CD14-positive monocyte (primary cell): ENCODE results near the gene ORMDL2. TPM values are rescaled to one million over a fixed set of nuclear protein-coding genes. Genes with fewer than 3 reads are reported as not detected.

Experiments used
- DNase-seq, 3 donors: peaks; one replicate each; pipeline ENCODE4 v3.0.0-alpha.2; 2011 to 2022
- H2AFZ ChIP-seq: 2 replicates; pipeline ENCODE4 v1.6.0; 2012; ENCODE audit warnings: mild to moderate bottlenecking, low read depth, low read length, inconsistent platforms; ENCODE audit not compliant: insufficient read depth, poor library complexity, severe bottlenecking
- H3K27ac ChIP-seq, 2 donors: 1 replicate in 1 of 2; 2 replicates in 1 of 2; pipeline ENCODE4 v1.5.1; 2012 to 2013; ENCODE audit warnings: low read length in 2 of 2, control low read depth in 1 of 2, inconsistent platforms in 1 of 2, low read depth in 1 of 2, mild to moderate bottlenecking in 1 of 2
- H3K27me3 ChIP-seq, 2 donors: one replicate each; pipeline versions ENCODE4 v1.6.0 to v1.6.1; 2011 to 2013; ENCODE audit warnings: low read length in 2 of 2; ENCODE audit not compliant: control insufficient read depth in 2 of 2, insufficient read depth in 2 of 2
- H3K36me3 ChIP-seq, 2 donors: replicated peaks in 1 of 2; 1 replicate in 1 of 2; 2 replicates in 1 of 2; pipeline versions ENCODE4 v1.5.1 to v1.6.1; 2012 to 2013; ENCODE audit warnings: low read length in 2 of 2, control low read depth in 1 of 2, inconsistent platforms in 1 of 2, mild to moderate bottlenecking in 1 of 2; ENCODE audit not compliant: insufficient read depth in 2 of 2, control insufficient read depth in 1 of 2
- H3K4me1 ChIP-seq, 2 donors: 1 replicate in 1 of 2; 2 replicates in 1 of 2; pipeline versions ENCODE4 v1.5.1 to v1.6.1; 2012 to 2013; ENCODE audit warnings: low read length in 2 of 2, control low read depth in 1 of 2, inconsistent platforms in 1 of 2, mild to moderate bottlenecking in 1 of 2, moderate library complexity in 1 of 2; ENCODE audit not compliant: insufficient read depth in 2 of 2, control insufficient read depth in 1 of 2
- H3K4me2 ChIP-seq: replicated peaks from 2 replicates; pipeline ENCODE3; 2012; ENCODE audit warnings: low read length, moderate library complexity, mild to moderate bottlenecking; ENCODE audit not compliant: poor library complexity, severe bottlenecking; ENCODE audit errors: extremely low read depth
- H3K4me3 ChIP-seq, 3 experiments: fragments of 200-600 bp in 1 of 3; sonication (generic) in 1 of 3; replicated peaks in 1 of 3; 1 replicate in 2 of 3; 2 replicates in 1 of 3; pipeline ENCODE4 v1.5.1; 2011 to 2013; ENCODE audit warnings: low read length in 3 of 3, mild to moderate bottlenecking in 3 of 3, control low read depth in 2 of 3, low read depth in 2 of 3, inconsistent platforms in 1 of 3, moderate library complexity in 1 of 3
- H3K79me2 ChIP-seq: 2 replicates; pipeline ENCODE4 v1.6.0; 2012; ENCODE audit warnings: mild to moderate bottlenecking, control low read depth, inconsistent platforms, low read length, moderate library complexity; ENCODE audit not compliant: insufficient read depth
- H3K9ac ChIP-seq: 2 replicates; pipeline ENCODE4 v1.6.0; 2017; ENCODE audit warnings: low read length, mild to moderate bottlenecking; ENCODE audit not compliant: insufficient read depth, poor library complexity, severe bottlenecking
- H3K9me3 ChIP-seq, 2 donors: replicated peaks in 1 of 2; 1 replicate in 1 of 2; 2 replicates in 1 of 2; pipeline versions ENCODE4 v1.5.1 to v1.6.1; 2012 to 2013; ENCODE audit warnings: low read length in 2 of 2, control low read depth in 1 of 2; ENCODE audit not compliant: control insufficient read depth in 1 of 2, insufficient read depth in 1 of 2
- H4K20me1 ChIP-seq: 2 replicates; pipeline ENCODE4 v1.6.0; 2012; ENCODE audit warnings: mild to moderate bottlenecking, low read length, control low read depth, moderate library complexity; ENCODE audit not compliant: insufficient read depth
- H3K27ac Mint-ChIP-seq, 7 donors: one replicate each; pipeline ENCODE4 v1.8.0; 2020; ENCODE audit warnings: mild to moderate bottlenecking in 7 of 7, mixed read lengths in 7 of 7, moderate library complexity in 6 of 7, inconsistent platforms in 2 of 7
- H3K27me3 Mint-ChIP-seq, 3 donors: one replicate each; pipeline ENCODE4 v1.8.0; 2021 to 2022; ENCODE audit warnings: low read depth in 3 of 3, mild to moderate bottlenecking in 3 of 3, mixed read lengths in 3 of 3, moderate library complexity in 3 of 3, inconsistent platforms in 1 of 3
- H3K36me3 Mint-ChIP-seq, 2 donors: one replicate each; pipeline ENCODE4 v1.8.0; 2020; ENCODE audit warnings: mixed read lengths in 2 of 2, inconsistent platforms in 1 of 2, mild to moderate bottlenecking in 1 of 2
- H3K4me1 Mint-ChIP-seq: one replicate; pipeline ENCODE4 v1.8.0; 2020; ENCODE audit warnings: mild to moderate bottlenecking, mixed read lengths
- H3K4me3 Mint-ChIP-seq, 2 donors: one replicate each; pipeline ENCODE4 v1.8.0; 2020; ENCODE audit warnings: mild to moderate bottlenecking in 2 of 2, mixed read lengths in 2 of 2, moderate library complexity in 1 of 2
- H3K9me3 Mint-ChIP-seq, 7 donors: one replicate each; pipeline ENCODE4 v1.8.0; 2020 to 2022; ENCODE audit warnings: mixed read lengths in 7 of 7, mild to moderate bottlenecking in 6 of 7, moderate library complexity in 6 of 7, inconsistent platforms in 2 of 7
- CTCF ChIP-seq: fragments of 200-600 bp; IDR thresholded peaks from one replicate; pipeline ENCODE4 v1.8.0; 2022; ENCODE audit warnings: antibody characterized with exemption, mild to moderate bottlenecking
- WGBS: methylation state at CpG from one replicate; pipeline ENCODE4 v1.1.5; 2013; ENCODE audit warnings: missing lambda C conversion rate; ENCODE audit not compliant: insufficient coverage; 5-methylcytosine and 5-hydroxymethylcytosine counted together
- intact Hi-C, 2 donors: fragments of 100-400 bp; cut with micrococcal nuclease; formaldehyde crosslinking; loops; one replicate each; pipeline versions ENCODE4 v1.15.0 to v1.15.1; 2023
- polyA plus RNA-seq, 3 donors: library from polyadenylated mRNA; depleted of rRNA in 1 of 3; unstranded in 2 of 3; stranded (reverse) in 1 of 3; fragments of 300-500 nt in 2 of 3; fragments of >200 nt in 1 of 3; fragmentation: Illumina TruSeq in 2 of 3; gene quantifications; 1 replicate in 2 of 3; 2 replicates in 1 of 3; pipeline ENCODE4 v1.2.3, GENCODE V29; 2012 to 2021

Gene ORMDL2
- polyA plus RNA-seq, 3 donors, result 15.5 to 140 (median 137) TPM

- Histone ChIP-seq H4K20me1 (no peaks in the 10 kb centered on the region), H3K27ac (no peak overlapping the region), H3K4me2 (no peak overlapping the region), H3K4me3 (no peak overlapping the region), H3K9ac (no peak overlapping the region), H3K27me3 (no peaks in the 10 kb centered on the region), H3K9me3 (no peaks in the 10 kb centered on the region), H3K79me2 (no peaks in the 10 kb centered on the region), H3K4me1 (peaks cover 12% of the 10 kb centered on the region in 2 donors), H3K36me3 (no peaks in the 10 kb centered on the region), H2AFZ (no peak overlapping the region)
- intact Hi-C loops, result no loop called here
- H3K36me3 Mint-ChIP-seq, result peaks cover 0 to 3% of the 10 kb centered on the region in 2 donors
- 87% methylated on average over 7 of the region's 11 CpGs for WGBS
- no peak for DNase-seq
- peak overlapping the region in 2 of 7 donors; percentile 66 to 72 for H3K27ac Mint-ChIP-seq
- no peak overlapping the region for H3K4me3 Mint-ChIP-seq
- no peak for TF ChIP-seq CTCF
- H3K27me3 Mint-ChIP-seq, result peaks cover 2 to 5% (median 2%) of the 10 kb centered on the region in 3 donors
- peaks cover 28% of the 10 kb centered on the region for H3K4me1 Mint-ChIP-seq
- H3K9me3 Mint-ChIP-seq, result peaks cover 0 to 2% (median 0%) of the 10 kb centered on the region in 7 donors
These were observed 22.9 kb downstream of the ORMDL2 start for GRCh38 chr12:55840581-55841351.

DNA sequence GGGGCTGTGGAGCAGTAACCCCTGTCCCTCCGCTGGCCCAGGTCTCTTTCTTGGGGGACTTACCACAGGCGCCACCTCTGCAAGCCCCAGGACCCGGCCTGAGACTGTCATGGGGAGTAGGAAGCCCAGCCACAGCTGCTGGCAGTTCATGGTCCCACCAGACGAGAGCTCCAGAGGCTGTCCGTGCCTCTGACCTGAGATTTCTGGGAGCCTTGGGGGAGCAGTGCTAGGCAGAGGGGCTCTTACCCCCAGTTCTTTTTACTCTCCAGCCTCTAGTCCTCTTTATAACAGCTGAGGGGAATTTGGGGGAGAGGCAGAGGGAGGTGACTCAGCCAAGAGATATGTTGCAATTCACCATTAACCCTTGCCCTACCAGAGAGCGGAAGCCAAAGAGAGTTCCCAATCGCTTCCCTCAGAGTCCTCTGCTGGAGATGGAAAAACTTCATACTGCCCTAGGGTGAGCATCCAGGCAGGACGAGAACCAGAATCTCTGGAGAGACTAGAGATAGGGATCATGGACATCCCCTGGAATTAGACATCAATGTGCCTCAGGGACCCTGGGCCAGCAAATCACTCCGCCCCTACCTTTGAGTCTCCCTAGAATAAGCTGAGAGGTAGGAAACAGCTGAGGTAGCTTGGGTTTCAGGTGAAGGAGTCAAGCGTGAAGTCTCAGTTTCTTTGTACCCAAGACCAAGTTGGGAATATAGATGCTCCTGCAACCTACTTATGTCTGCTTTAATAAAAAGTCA is 25.0 kb downstream of the ORMDL2 start, which contains the start of gene MMP19:
Gene MMP19 (minus strand): TSS at position 256 of the 749 bp plus-strand sequence. CDS start 106 bp downstream, at position 150.
- H2AFZ ChIP-seq, result peak within 1 kb of the TSS; percentile 63
- no peaks in the 10 kb centered on the region for H3K79me2 ChIP-seq
- H3K36me3 ChIP-seq, result no peaks in the 10 kb centered on the region
- peaks cover 2 to 5% (median 2%) of the 10 kb centered on the region in 3 donors for H3K27me3 Mint-ChIP-seq
- WGBS, result 75% methylated on average over 5 of the region's 10 CpGs
- peaks cover 18 to 19% of the 10 kb centered on the region in 2 donors for H3K4me1 ChIP-seq
- no peaks in the 10 kb centered on the region for H3K27me3 ChIP-seq
- peak; percentile 36 to 78 (median 49) for DNase-seq
- H3K9me3 ChIP-seq, result no peaks in the 10 kb centered on the region
- no peak for TF ChIP-seq CTCF
- H3K36me3 Mint-ChIP-seq, result peaks cover 0 to 3% of the 10 kb centered on the region in 2 donors
- peaks cover 0 to 2% (median 0%) of the 10 kb centered on the region in 7 donors for H3K9me3 Mint-ChIP-seq
- peak within 1 kb of the TSS in 2 of 3 experiments; percentile 3 to 40 for H3K4me3 ChIP-seq
- intact Hi-C loops, result no loop called here
- peaks cover 39% of the 10 kb centered on the region for H3K4me1 Mint-ChIP-seq
- H3K27ac Mint-ChIP-seq, result peak within 1 kb of the TSS; percentile 48 to 86 (median 67)
- H4K20me1 ChIP-seq, result no peaks in the 10 kb centered on the region
- H3K4me2 ChIP-seq, result peak within 1 kb of the TSS; percentile 58
- peak within 1 kb of the TSS; percentile 48 for H3K9ac ChIP-seq
- peak within 1 kb of the TSS in 1 of 2 donors; percentile 40 for H3K27ac ChIP-seq
- H3K4me3 Mint-ChIP-seq, result peak within 1 kb of the TSS; percentile 54 to 61
